HepG2 (cell line): ENCODE data around the gene PDGFB. TPM values are rescaled to one million over a fixed set of nuclear protein-coding genes. Genes with fewer than 3 reads are reported as not detected.
A peak's percentile ranks its signal among the peaks of the same experiment; 100 is the strongest.

Experiments
- CREBL2 ChIP-seq: sonication (generic); formaldehyde crosslinking; IDR thresholded peaks from 2 replicates; pipeline ENCODE4 v1.8.1; 2023; ENCODE audit warnings: missing genetic modification reagents, mild to moderate bottlenecking, borderline replicate concordance
- FOXA3 ChIP-seq: IDR thresholded peaks from 2 replicates; pipeline ENCODE4 v1.6.1; 2016; ENCODE audit warnings: missing genetic modification reagents, missing compliant biosample characterization
- FOXK2 ChIP-seq: fragments of 450-650 bp; IDR thresholded peaks from 2 replicates; pipeline ENCODE4 v1.6.1; 2016
- GRHL1 ChIP-seq: sonication (generic); formaldehyde crosslinking; conservative IDR thresholded peaks from 2 replicates; pipeline ENCODE4 v1.8.0; 2022; ENCODE audit warnings: missing genetic modification reagents
- MTA1 ChIP-seq: sonication (generic); formaldehyde crosslinking; IDR thresholded peaks from 2 replicates; pipeline ENCODE4 v1.4.0; 2020; ENCODE audit warnings: missing genetic modification reagents, mild to moderate bottlenecking, borderline replicate concordance
- MYNN ChIP-seq: sonication (generic); formaldehyde crosslinking; IDR thresholded peaks from 2 replicates; pipeline ENCODE4 v1.4.0; 2020; ENCODE audit warnings: mild to moderate bottlenecking, low read depth, missing genetic modification reagents
- NFIC ChIP-seq: IDR thresholded peaks from 2 replicates; pipeline ENCODE4 v1.6.1; 2012; ENCODE audit warnings: mild to moderate bottlenecking, low read length, inconsistent platforms
- NFKB2 ChIP-seq: sonication (generic); formaldehyde crosslinking; IDR thresholded peaks from 2 replicates; pipeline ENCODE4 v1.4.0; 2020; ENCODE audit warnings: missing genetic modification reagents, borderline replicate concordance
- PAXIP1 ChIP-seq: sonication (generic); formaldehyde crosslinking; conservative IDR thresholded peaks from 2 replicates; pipeline ENCODE4 v1.4.0; 2020; ENCODE audit warnings: mild to moderate bottlenecking, missing genetic modification reagents, moderate library complexity
- RBM39 ChIP-seq: fragments of 200-400 bp; formaldehyde crosslinking; IDR thresholded peaks from one replicate; pipeline ENCODE4 v1.6.1; 2018; ENCODE audit warnings: antibody characterized with exemption, mild to moderate bottlenecking, low read depth, low read length; ENCODE audit not compliant: poor library complexity, severe bottlenecking
- SMARCC2 ChIP-seq: fragments of 450-650 bp; IDR thresholded peaks from 2 replicates; pipeline ENCODE4 v1.6.1; 2017; ENCODE audit warnings: antibody characterized with exemption, mild to moderate bottlenecking
- SP5 ChIP-seq: IDR thresholded peaks from 2 replicates; pipeline ENCODE4 v1.6.1; 2016; ENCODE audit warnings: low read depth, borderline replicate concordance
- SPEN ChIP-seq: sonication (generic); formaldehyde crosslinking; IDR thresholded peaks from 2 replicates; pipeline ENCODE4 v1.5.1; 2020; ENCODE audit warnings: low read depth, mild to moderate bottlenecking, missing genetic modification reagents
- XBP1 ChIP-seq: sonication (generic); formaldehyde crosslinking; IDR thresholded peaks from 2 replicates; pipeline ENCODE4 v1.5.0; 2020; ENCODE audit warnings: missing genetic modification reagents
- ZBTB43 ChIP-seq: sonication (generic); formaldehyde crosslinking; conservative IDR thresholded peaks from 2 replicates; pipeline ENCODE4 v1.4.0; 2020; ENCODE audit warnings: missing genetic modification reagents
- ZFP1 ChIP-seq: IDR thresholded peaks from 2 replicates; pipeline ENCODE4 v1.6.1; 2016
- ZNF251 ChIP-seq: sonication (generic); formaldehyde crosslinking; IDR thresholded peaks from 2 replicates; pipeline ENCODE4 v1.9.0; 2021; ENCODE audit warnings: mild to moderate bottlenecking, missing genetic modification reagents
- ZNF280D ChIP-seq: sonication (generic); formaldehyde crosslinking; IDR thresholded peaks from 2 replicates; pipeline ENCODE4 v1.5.1; 2020; ENCODE audit warnings: mild to moderate bottlenecking, missing genetic modification reagents
- ZNF34 ChIP-seq: sonication (generic); formaldehyde crosslinking; IDR thresholded peaks from 2 replicates; pipeline ENCODE4 v1.4.0; 2020; ENCODE audit warnings: mild to moderate bottlenecking, missing genetic modification reagents, borderline replicate concordance
- ZNF776 ChIP-seq: sonication (generic); formaldehyde crosslinking; IDR thresholded peaks from 2 replicates; pipeline ENCODE4 v1.4.0; 2020; ENCODE audit warnings: mild to moderate bottlenecking, missing genetic modification reagents
- ZNF781 ChIP-seq: sonication (generic); formaldehyde crosslinking; IDR thresholded peaks from 2 replicates; pipeline ENCODE4 v1.5.1; 2020; ENCODE audit warnings: borderline replicate concordance, mild to moderate bottlenecking, missing genetic modification reagents; ENCODE audit errors: not compliant biosample characterization
- polyA plus RNA-seq, 8 experiments: library from polyadenylated mRNA; depleted of rRNA in 3 of 8; stranded (reverse) in 7 of 8; unstranded in 1 of 8; fragments of >200 nt; fragmentation: Illumina TruSeq in 4 of 8; extraction: Trizol in 4 of 8; gene quantifications; 2 replicates each; pipeline versions ENCODE4 v1.2.1 to v1.2.3, GENCODE V29; 2011 to 2016; ENCODE audit warnings: low read depth in 4 of 8, missing spikeins in 1 of 8, mixed read lengths in 1 of 8; ENCODE audit not compliant: insufficient read depth in 1 of 8
- total RNA-seq, 5 experiments: library from RNA; depleted of rRNA; stranded (reverse); fragments of >200 nt; fragmentation: Illumina TruSeq; extraction: Trizol; gene quantifications; 2 replicates each; pipeline ENCODE4 v1.2.3, GENCODE V29; 2016; ENCODE audit warnings: low read depth in 1 of 5

Gene PDGFB
- total and polyA plus RNA-seq, 2 of the 13 experiments (the other 11 are each of a cell fraction or from before 2014, with no cell fraction given), result 1.4 to 10.1 TPM

GRCh38 chr22:39292561-39293074, 47.8 kb upstream of the PDGFB start (continued):
- TF ChIP-seq ZNF280D (CRISPR knock-in tag) (0 out of 2 replicates have a peak, but pooled peaks have one; percentile 38), SMARCC2 (no peak), GRHL1 (CRISPR knock-in tag) (no peak), ZNF781 (CRISPR knock-in tag) (peak; percentile 60), ZFP1 (CRISPR knock-in tag) (no peak), ZNF34 (CRISPR knock-in tag) (peak; percentile 66; the same call in 1 of the 2 replicates), MYNN (CRISPR knock-in tag) (peak; percentile 45; the same call in 1 of the 2 replicates), ZNF251 (0 out of 2 replicates have a peak, but pooled peaks have one; percentile 32), SP5 (CRISPR knock-in tag) (peak; percentile 80), XBP1 (CRISPR knock-in tag) (no peak), PAXIP1 (CRISPR knock-in tag) (peak; percentile 35), FOXA3 (CRISPR knock-in tag) (peak; percentile 63; the same call in 1 of the 2 replicates), NFKB2 (CRISPR knock-in tag) (peak; percentile 43; the same call in 1 of the 2 replicates), MTA1 (CRISPR knock-in tag) (peak; percentile 81; the same call in 1 of the 2 replicates), ZBTB43 (CRISPR knock-in tag) (peak; percentile 78), RBM39 (peak; percentile 41), ZNF776 (CRISPR knock-in tag) (no peak), FOXK2 (no peak), SPEN (peak; percentile 48), CREBL2 (no peak), NFIC (no peak)
